Measurements from ENCODE around the gene TBX3.
A peak's percentile ranks its signal among the peaks of the same experiment; 100 is the strongest.

Gene TBX3

GRCh38 chr12:114673169-114673833, 10.7 kb downstream of the TBX3 start:
- Histone ChIP-seq H3K27me3 (ENCODE audit: control insufficient read depth, insufficient read depth, low read length) (peaks cover 95% of the 10 kb centered on the region), H3K9me3 (ENCODE audit: control insufficient read depth, insufficient read depth, low read length) (no peaks in the 10 kb centered on the region), H3K9ac (ENCODE audit: low read depth, low read length) (no peak overlapping the region), H3K27ac (ENCODE audit: low read depth, low read length) (no peak overlapping the region), H3K4me1 (ENCODE audit: control insufficient read depth, insufficient read depth, low read length) (peaks cover 78% of the 10 kb centered on the region), H3K36me3 (ENCODE audit: control insufficient read depth, insufficient read depth, low read length) (no peaks in the 10 kb centered on the region), H3K4me3 (ENCODE audit: low read depth, low read length) (0 out of 2 replicates have a peak overlapping the region, but pooled peaks have one; percentile 7)

GRCh38 chr12:114672817-114673168, 11.2 kb downstream of the TBX3 start:
- no peaks in the 10 kb centered on the region for H3K9me3 ChIP-seq (ENCODE audit: control insufficient read depth, insufficient read depth, low read length)
- peaks cover 78% of the 10 kb centered on the region for H3K4me1 ChIP-seq (ENCODE audit: control insufficient read depth, insufficient read depth, low read length)
- H3K4me3 ChIP-seq (ENCODE audit: low read depth, low read length) = no peak overlapping the region
- H3K9ac ChIP-seq (ENCODE audit: low read depth, low read length) = no peak overlapping the region
- no peak overlapping the region for H3K27ac ChIP-seq (ENCODE audit: low read depth, low read length)
- H3K27me3 ChIP-seq (ENCODE audit: control insufficient read depth, insufficient read depth, low read length) = peaks cover 95% of the 10 kb centered on the region
- H3K36me3 ChIP-seq (ENCODE audit: control insufficient read depth, insufficient read depth, low read length) = no peaks in the 10 kb centered on the region

- Histone ChIP-seq H3K9ac (ENCODE audit: low read depth, low read length) (no peak overlapping the region), H3K4me1 (ENCODE audit: control insufficient read depth, insufficient read depth, low read length) (peaks cover 79% of the 10 kb centered on the region), H3K27ac (ENCODE audit: low read depth, low read length) (no peak overlapping the region), H3K4me3 (ENCODE audit: low read depth, low read length) (peak overlapping the region; percentile 49), H3K27me3 (ENCODE audit: control insufficient read depth, insufficient read depth, low read length) (peaks cover 95% of the 10 kb centered on the region), H3K9me3 (ENCODE audit: control insufficient read depth, insufficient read depth, low read length) (no peaks in the 10 kb centered on the region), H3K36me3 (ENCODE audit: control insufficient read depth, insufficient read depth, low read length) (no peaks in the 10 kb centered on the region)
These were observed 12.2 kb downstream of the TBX3 start for GRCh38 chr12:114671443-114672411.

GRCh38 chr12:114671066-114671442, 12.9 kb downstream of the TBX3 start:
- Histone ChIP-seq H3K9ac (ENCODE audit: low read depth, low read length) (no peak overlapping the region), H3K27me3 (ENCODE audit: control insufficient read depth, insufficient read depth, low read length) (peaks cover 95% of the 10 kb centered on the region), H3K27ac (ENCODE audit: low read depth, low read length) (no peak overlapping the region)

GRCh38 chr12:114670291-114670980, 13.5 kb downstream of the TBX3 start:
- Histone ChIP-seq H3K4me3 (ENCODE audit: low read depth, low read length) (no peak overlapping the region; the same call in 1 of the 2 replicates), H3K27me3 (ENCODE audit: control insufficient read depth, insufficient read depth, low read length) (peaks cover 95% of the 10 kb centered on the region)

More at GRCh38 chr12:114671066-114671442, 12.9 kb downstream of the TBX3 start:
- H3K4me1 ChIP-seq (ENCODE audit: control insufficient read depth, insufficient read depth, low read length) = peaks cover 79% of the 10 kb centered on the region
- H3K9me3 ChIP-seq (ENCODE audit: control insufficient read depth, insufficient read depth, low read length) = no peaks in the 10 kb centered on the region
- H3K36me3 ChIP-seq (ENCODE audit: control insufficient read depth, insufficient read depth, low read length) = no peaks in the 10 kb centered on the region
- no peak overlapping the region for H3K4me3 ChIP-seq (ENCODE audit: low read depth, low read length)

GRCh38 chr12:114669401-114670290, 14.3 kb downstream of the TBX3 start:
- H3K27ac ChIP-seq (ENCODE audit: low read depth, low read length) = peak overlapping the region; percentile 60
- H3K9me3 ChIP-seq (ENCODE audit: control insufficient read depth, insufficient read depth, low read length) = no peaks in the 10 kb centered on the region
- peaks cover 95% of the 10 kb centered on the region for H3K27me3 ChIP-seq (ENCODE audit: control insufficient read depth, insufficient read depth, low read length)
- no peak overlapping the region for H3K9ac ChIP-seq (ENCODE audit: low read depth, low read length)
- no peaks in the 10 kb centered on the region for H3K36me3 ChIP-seq (ENCODE audit: control insufficient read depth, insufficient read depth, low read length)
- H3K4me1 ChIP-seq (ENCODE audit: control insufficient read depth, insufficient read depth, low read length) = peaks cover 78% of the 10 kb centered on the region
- H3K4me3 ChIP-seq (ENCODE audit: low read depth, low read length) = peak overlapping the region; percentile 32

More at GRCh38 chr12:114670291-114670980, 13.5 kb downstream of the TBX3 start:
- peaks cover 80% of the 10 kb centered on the region for H3K4me1 ChIP-seq (ENCODE audit: control insufficient read depth, insufficient read depth, low read length)
- H3K27ac ChIP-seq (ENCODE audit: low read depth, low read length) = no peak overlapping the region
- H3K9ac ChIP-seq (ENCODE audit: low read depth, low read length) = no peak overlapping the region
- H3K9me3 ChIP-seq (ENCODE audit: control insufficient read depth, insufficient read depth, low read length) = no peaks in the 10 kb centered on the region
- no peaks in the 10 kb centered on the region for H3K36me3 ChIP-seq (ENCODE audit: control insufficient read depth, insufficient read depth, low read length)

- Histone ChIP-seq H3K27ac (ENCODE audit: low read depth, low read length) (peak overlapping the region; percentile 37), H3K4me1 (ENCODE audit: control insufficient read depth, insufficient read depth, low read length) (peaks cover 79% of the 10 kb centered on the region), H3K9me3 (ENCODE audit: control insufficient read depth, insufficient read depth, low read length) (no peaks in the 10 kb centered on the region), H3K4me3 (ENCODE audit: low read depth, low read length) (peak overlapping the region; percentile 32; the same call in 1 of the 2 replicates), H3K27me3 (ENCODE audit: control insufficient read depth, insufficient read depth, low read length) (peaks cover 95% of the 10 kb centered on the region), H3K36me3 (ENCODE audit: control insufficient read depth, insufficient read depth, low read length) (no peaks in the 10 kb centered on the region), H3K9ac (ENCODE audit: low read depth, low read length) (no peak overlapping the region)
These were observed 15.1 kb downstream of the TBX3 start for GRCh38 chr12:114668886-114669288.

GRCh38 chr12:114668151-114668885, 15.7 kb downstream of the TBX3 start:
- Histone ChIP-seq H3K27ac (ENCODE audit: low read depth, low read length) (peak overlapping the region; percentile 37), H3K36me3 (ENCODE audit: control insufficient read depth, insufficient read depth, low read length) (no peaks in the 10 kb centered on the region), H3K9me3 (ENCODE audit: control insufficient read depth, insufficient read depth, low read length) (no peaks in the 10 kb centered on the region), H3K4me3 (ENCODE audit: low read depth, low read length) (peak overlapping the region; percentile 47), H3K27me3 (ENCODE audit: control insufficient read depth, insufficient read depth, low read length) (peaks cover 95% of the 10 kb centered on the region), H3K9ac (ENCODE audit: low read depth, low read length) (no peak overlapping the region), H3K4me1 (ENCODE audit: control insufficient read depth, insufficient read depth, low read length) (peaks cover 77% of the 10 kb centered on the region)

- Histone ChIP-seq H3K27ac (ENCODE audit: low read depth, low read length) (peak overlapping the region; percentile 35), H3K4me1 (ENCODE audit: control insufficient read depth, insufficient read depth, low read length) (peaks cover 77% of the 10 kb centered on the region)
These were observed 16.3 kb downstream of the TBX3 start for GRCh38 chr12:114667669-114668150.

More at GRCh38 chr12:114667669-114668150, 16.3 kb downstream of the TBX3 start:
- Histone ChIP-seq H3K9me3 (ENCODE audit: control insufficient read depth, insufficient read depth, low read length) (no peaks in the 10 kb centered on the region), H3K4me3 (ENCODE audit: low read depth, low read length) (peak overlapping the region; percentile 47), H3K27me3 (ENCODE audit: control insufficient read depth, insufficient read depth, low read length) (peaks cover 95% of the 10 kb centered on the region), H3K36me3 (ENCODE audit: control insufficient read depth, insufficient read depth, low read length) (no peaks in the 10 kb centered on the region), H3K9ac (ENCODE audit: low read depth, low read length) (no peak overlapping the region)
